Measurements from ENCODE around the gene BABAM2.

DNA sequence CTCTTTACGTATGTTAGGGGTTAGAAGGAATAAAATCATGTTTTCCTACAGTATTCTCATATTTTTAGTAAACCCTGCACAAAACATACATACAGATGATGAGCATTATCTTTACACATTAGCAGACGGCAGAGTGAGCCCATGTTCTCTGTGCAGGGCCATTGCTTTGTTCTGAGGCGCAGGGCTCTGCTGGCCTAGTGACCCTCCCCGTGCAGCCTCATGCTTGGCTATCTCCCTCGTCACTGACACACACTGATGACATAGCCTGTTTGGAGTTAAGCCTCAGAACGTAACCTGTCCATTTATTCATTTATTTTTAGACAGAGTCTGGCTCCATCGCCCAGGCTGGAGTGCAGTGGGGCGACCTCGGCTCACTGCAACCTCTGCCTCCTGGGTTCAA, 386.3 kb downstream of the BABAM2 start:
- TF ChIP-seq, protein P1, sequence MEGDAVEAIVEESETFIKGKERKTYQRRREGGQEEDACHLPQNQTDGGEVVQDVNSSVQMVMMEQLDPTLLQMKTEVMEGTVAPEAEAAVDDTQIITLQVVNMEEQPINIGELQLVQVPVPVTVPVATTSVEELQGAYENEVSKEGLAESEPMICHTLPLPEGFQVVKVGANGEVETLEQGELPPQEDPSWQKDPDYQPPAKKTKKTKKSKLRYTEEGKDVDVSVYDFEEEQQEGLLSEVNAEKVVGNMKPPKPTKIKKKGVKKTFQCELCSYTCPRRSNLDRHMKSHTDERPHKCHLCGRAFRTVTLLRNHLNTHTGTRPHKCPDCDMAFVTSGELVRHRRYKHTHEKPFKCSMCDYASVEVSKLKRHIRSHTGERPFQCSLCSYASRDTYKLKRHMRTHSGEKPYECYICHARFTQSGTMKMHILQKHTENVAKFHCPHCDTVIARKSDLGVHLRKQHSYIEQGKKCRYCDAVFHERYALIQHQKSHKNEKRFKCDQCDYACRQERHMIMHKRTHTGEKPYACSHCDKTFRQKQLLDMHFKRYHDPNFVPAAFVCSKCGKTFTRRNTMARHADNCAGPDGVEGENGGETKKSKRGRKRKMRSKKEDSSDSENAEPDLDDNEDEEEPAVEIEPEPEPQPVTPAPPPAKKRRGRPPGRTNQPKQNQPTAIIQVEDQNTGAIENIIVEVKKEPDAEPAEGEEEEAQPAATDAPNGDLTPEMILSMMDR (IDR thresholded peaks at IDR 0.05), result no peak
- TF ChIP-seq POLR2AphosphoS5 (IDR thresholded peaks at IDR 0.05; ENCODE audit: insufficient read depth in 1 of 2, low read depth in 1 of 2), result no peak

Data from vagina (tissue), 2 donors.